Measurements from ENCODE around the gene GPX7.

DNA sequence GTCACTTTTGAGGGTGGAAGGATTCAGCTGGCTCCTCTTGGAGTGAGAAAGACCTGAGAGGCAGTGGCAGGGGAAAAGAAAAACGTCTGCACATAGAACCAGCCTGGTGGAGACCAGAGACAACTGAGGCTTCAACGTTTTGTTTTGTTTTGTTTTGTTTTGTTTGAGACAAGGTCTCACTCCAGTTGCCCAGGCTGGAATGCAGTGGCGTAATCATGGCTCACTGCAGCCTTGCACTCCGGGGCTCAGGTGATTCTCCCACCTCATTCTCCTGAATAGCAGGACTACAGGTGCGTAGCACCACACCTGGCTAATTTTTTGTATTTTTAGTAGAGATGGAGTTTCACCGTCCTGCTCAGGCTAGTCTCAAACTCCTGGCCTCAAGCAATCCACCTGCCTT, 43.1 kb downstream of the GPX7 start:
- TF ChIP-seq, protein P1, sequence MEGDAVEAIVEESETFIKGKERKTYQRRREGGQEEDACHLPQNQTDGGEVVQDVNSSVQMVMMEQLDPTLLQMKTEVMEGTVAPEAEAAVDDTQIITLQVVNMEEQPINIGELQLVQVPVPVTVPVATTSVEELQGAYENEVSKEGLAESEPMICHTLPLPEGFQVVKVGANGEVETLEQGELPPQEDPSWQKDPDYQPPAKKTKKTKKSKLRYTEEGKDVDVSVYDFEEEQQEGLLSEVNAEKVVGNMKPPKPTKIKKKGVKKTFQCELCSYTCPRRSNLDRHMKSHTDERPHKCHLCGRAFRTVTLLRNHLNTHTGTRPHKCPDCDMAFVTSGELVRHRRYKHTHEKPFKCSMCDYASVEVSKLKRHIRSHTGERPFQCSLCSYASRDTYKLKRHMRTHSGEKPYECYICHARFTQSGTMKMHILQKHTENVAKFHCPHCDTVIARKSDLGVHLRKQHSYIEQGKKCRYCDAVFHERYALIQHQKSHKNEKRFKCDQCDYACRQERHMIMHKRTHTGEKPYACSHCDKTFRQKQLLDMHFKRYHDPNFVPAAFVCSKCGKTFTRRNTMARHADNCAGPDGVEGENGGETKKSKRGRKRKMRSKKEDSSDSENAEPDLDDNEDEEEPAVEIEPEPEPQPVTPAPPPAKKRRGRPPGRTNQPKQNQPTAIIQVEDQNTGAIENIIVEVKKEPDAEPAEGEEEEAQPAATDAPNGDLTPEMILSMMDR (IDR thresholded peaks at IDR 0.05; ENCODE audit: borderline replicate concordance, extremely low read depth, low read length, poor library complexity, severe bottlenecking), result no peak
- no peak for TF ChIP-seq EZH2 (IDR thresholded peaks at IDR 0.05; ENCODE audit: borderline replicate concordance, low read depth, low read length, severe bottlenecking)
